Stimulated activated CD4-positive, alpha-beta T cell treated with anti-CD3 and anti-CD28 coated beads, Interleukin-1b, Interleukin-23, amount 100 ng/mL, for 4 hours (primary cell): ENCODE measurements around the gene RIMBP2.

Experiments
- DNase-seq, 2 donors: peaks; one replicate each; pipeline ENCODE4 v3.0.0-alpha.2; 2020; ENCODE audit warnings: low read depth in 2 of 2

The RIMBP2 gene

DNA sequence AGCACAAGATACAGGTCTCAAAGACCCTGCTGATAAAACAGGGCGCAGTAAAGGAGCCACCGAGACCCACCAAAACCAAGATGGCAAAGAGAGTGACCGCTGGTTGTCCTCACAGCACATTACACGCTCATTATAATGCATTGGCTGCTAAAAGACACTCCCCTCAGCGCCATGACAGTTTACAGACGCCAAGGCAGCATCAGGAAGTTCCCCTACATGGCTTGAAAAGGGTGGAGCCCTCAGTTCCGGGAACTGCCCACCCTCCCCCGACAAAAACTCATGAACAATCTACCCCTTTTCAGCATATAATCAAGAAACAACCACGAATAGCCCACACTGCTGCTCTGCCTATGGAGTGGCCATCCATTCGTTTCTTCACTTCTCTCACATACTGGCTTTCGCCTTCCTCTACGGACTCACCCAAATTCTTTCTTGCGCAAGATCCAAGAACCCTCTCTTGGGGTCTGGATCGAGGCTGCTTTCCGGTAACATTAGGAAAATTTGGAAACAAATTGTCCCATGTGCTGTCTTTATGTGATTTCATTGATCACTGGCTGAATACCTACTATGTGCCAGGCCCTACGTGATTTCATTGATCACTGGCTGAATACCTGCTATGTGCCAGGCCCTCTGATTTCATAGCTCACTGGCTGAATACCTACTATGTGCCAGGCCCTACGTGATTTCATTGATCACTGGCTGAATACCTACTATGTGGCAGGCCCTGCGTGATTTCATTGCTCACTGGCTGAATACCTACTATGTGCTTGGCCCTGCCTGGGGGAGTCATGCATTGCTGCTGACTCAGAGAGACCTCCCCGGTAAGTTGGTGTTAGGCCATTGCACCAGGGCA is 252.1 kb downstream of the RIMBP2 start:
- no peak for DNase-seq

DNA sequence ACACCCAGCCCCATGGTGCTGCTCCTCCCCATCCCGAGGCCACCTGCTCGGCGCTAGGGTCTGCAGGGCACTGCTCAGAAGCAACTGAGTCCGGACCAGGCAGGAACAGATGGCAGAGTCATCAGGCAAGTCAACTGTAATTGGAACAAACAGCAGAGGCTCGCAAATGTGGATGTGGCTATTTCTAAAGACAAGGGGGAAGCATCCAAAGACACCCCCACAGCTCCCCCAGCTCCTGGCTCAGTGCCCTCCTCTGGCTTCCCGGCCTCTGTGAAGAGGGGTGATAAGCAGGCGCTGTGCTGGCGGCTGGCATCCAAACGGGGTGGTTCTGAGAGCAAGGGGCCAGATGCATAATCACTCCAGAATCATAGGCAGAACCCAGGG is 252.8 kb downstream of the RIMBP2 start:
- DNase-seq, result no peak

DNA sequence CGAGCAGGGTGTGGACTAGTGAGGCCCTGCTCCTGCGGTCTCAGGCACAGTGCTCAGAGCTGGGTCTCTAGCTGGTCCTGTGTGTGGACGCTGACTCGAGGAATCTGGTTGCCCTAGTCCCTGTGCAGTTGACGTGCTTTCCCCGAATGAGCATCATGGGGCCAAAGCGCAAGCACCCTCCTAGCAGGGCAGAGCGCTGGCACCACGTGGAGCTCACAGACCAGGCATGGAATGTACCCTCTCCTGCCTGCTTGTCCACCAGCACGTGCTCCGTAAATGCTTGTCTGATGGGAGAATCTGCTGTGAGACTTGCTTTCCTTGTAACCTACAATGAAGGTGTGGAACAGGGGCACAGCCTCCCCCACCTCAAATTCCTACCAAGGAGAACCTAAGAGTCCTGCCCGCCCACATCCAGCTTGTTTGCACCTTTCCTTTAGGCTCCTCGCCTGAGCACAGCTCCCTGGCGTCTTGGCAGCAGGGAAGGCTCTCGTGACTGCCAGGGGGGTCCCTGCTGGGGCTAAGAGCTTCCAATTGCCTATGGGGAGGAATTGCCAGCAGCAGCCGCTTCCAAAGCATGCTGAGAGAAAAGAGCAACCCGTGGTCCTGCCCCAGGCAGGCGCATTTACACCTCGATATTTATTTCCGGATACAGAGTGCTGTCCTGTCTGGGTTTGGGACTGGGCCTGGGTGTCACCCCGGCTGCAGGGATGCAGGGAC is 253.4 kb downstream of the RIMBP2 start:
- DNase-seq, result no peak

DNA sequence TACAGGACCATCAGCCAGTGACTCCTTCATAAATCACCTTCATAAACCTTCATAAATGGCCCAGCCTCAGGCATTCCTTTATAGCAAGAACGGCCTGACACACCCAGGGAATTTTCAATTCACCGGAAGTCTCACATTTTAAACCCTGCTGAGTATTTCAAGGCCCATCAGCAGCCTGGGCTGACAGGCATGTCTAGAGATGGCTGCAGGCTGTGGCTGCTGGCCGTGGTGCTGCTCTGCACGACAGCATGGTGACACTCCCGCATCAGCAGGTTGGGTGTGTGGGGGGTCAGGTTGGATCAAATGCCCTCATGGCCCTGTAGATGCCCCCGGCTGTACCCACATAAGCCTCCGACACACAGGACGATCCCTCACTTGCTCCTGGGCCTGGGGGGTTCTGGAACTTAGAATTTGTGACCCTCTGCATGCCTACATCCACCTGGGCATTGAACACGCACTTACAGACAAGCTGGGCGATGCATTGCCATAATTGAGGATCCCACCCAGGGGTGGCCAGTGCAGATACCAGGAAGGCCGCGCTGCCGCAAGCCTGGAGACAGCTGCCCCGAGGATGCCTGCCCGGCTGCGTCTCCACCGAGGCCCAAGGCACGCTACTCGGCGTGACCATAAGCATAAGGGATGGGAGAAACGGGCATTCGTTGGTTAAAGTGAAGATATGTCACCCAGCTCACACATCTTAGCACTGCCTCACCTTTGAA is 254.1 kb downstream of the RIMBP2 start:
- DNase-seq, result no peak

DNA sequence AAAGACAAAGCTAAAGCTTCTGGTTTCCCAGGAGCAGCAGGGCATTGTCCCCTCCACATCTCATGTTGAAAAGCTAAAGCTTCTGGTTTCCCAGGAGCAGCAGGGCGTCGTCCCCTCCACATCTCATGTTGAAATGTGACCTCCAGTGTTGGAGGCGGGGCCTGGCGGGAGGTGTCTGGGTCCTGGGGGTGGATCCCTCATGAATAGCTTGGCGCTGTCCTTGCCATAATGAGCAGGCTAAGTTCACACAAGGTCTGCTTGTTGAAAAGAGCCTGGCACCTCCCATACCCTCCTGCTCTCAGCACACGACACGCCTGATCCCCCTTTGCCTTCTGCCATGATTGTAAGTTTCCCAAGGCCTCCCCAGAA is 254.7 kb downstream of the RIMBP2 start:
- no peak for DNase-seq

DNA sequence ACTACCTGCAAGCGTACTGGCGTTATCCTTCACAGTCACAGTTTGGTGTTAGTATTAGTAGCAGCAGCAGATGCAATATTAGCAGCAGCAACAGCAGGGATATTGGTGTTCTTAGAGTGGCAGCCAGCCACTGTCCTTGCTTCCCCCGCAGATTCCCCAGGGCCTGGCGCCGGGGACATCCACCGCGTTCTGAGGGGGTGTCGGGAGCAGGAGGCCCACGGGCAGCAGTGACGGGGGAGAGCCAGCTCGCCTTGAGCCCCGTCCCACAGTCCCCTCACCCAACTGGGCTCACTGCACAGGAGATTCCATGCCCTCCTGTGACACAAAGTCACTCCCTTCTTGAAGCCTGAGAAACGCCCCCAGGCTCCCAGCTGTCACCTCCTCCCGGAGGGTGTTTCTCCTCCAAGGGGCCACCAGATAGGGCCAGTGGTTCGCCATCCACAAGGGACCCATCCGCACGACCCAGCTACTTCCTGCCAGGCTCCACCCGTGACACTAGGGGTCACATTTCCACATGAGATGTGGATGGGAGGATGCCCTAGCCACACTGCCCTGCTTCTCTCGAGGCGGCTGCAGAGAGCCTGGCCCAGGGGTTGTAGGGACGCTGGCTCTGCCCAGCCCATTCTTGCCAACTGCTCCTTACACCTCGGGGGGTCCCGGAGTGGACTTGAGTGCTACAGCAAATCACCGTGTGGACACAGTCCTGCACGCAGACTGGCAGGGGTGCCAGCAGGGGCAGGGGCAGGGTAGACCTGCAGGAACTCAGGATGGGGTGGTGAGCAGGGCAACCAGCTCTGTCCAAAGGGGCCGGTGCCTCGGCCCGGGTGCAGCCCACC is 255.3 kb downstream of the RIMBP2 start:
- no peak for DNase-seq

DNA sequence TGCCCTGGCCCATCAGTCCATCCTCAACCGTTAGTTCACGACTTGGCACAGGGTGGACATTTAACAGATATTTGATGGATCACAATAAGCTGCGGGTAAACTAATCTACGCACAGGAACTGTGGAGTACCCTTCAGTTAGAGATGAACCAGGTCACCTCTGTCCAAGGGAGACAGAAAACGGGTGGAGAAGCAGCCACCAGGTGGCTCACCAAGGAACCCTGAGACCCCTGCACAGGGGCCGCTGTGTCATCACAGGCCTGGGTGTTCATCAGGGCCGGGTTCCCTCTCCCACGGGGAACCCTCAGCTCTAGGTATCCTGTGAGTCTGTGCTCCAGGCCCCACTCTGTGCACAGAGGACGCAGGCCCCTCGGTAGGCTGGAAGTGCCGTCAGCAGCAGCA is 256.2 kb downstream of the RIMBP2 start:
- DNase-seq, result no peak

DNA sequence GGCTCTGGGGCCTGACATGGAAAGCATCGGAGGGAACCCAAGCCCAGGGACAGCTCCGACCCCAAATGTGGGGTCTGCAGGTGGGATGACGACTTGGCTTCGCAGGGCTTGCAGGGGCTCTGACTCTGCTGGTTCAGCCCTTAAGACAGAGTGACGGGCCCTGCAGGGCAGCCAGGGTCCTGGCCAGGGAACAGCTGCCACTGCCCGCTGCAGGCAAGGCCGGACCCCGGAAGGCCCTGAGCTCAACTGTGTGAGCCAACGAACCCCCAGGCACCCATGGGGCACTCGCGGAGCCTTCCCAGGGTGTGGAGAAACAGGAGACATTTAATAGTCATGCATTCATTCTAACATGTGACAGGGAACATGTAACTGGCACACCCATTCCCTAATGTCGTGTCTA is 257.8 kb downstream of the RIMBP2 start:
- DNase-seq, result no peak

DNA sequence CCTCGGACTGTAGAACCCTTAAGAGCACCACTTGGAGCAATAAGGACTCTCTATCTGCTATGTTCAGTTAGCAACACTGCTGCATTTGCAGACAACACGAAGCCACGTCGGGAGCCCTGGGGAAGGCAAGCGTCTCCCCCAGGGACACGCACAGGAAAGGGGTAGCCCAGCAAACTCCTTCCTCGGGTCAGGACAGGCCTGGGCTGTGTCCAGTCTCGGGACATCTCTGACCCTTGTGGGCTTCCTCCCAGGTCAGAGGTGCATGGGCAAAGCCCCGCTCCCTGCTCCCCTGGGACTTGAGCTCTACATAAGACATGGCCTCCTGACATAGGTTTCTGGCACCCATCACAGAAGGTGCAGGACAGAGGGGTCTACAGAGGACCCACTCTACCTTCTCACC is 258.9 kb downstream of the RIMBP2 start:
- DNase-seq, result no peak

DNA sequence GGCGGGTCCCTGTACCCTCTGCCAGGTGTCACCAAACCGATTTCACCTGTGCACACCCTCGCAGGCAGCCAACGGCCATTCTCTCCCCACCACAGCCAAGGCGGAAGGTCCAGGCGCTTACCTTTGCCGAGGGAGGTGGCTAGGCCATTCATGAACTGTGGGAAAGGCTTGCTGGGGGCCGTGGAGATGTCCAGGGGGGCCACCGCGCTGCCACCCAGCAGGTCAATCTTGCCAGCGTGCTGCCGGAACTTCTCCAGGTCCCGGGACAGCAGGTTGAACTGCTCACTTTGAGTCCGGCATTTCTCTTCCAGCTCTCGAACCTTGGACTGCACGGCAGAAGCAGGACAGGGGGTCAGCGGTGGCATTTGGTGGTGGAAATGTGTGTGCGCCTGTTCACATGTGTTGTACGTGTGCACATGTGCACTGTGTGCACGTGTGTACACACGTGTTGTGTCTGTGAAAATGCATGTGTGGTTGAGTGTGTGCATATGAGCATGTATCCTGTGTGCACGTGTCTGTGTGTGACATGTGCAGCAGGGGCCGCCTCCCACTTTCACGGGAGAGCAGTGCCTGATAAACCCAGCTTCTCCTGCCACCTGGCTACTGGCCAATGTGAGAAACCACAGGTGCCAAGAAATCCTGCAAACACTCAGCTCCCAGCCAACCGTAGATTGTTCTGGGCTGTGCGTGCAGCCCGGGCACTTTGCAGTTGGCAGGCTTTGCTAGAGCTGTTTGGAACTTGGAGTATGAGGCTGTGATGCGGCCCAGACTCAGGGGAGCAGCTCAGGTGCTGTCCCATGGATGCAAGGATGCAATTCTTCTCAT is 259.5 kb downstream of the RIMBP2 start:
- no peak for DNase-seq

DNA sequence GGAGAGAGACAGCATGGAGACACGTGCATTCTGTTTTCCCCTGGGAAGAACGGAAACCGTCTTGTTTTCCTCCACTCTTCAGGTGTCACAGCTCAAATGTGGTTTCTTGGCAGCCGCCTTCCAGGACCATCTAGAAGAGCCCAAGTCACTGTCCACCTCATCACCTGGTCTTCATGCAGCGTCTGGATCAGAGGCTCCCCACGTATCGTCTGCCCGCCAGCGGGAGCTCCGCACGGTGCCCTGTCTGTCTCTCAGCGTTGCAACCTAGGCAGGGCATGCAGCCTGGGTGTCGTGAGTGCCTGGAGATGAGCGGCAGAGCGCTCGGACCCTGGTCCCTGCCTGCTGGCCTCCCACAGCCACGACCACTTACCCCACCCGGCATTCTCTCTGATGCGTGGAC is 260.9 kb downstream of the RIMBP2 start:
- no peak for DNase-seq

DNA sequence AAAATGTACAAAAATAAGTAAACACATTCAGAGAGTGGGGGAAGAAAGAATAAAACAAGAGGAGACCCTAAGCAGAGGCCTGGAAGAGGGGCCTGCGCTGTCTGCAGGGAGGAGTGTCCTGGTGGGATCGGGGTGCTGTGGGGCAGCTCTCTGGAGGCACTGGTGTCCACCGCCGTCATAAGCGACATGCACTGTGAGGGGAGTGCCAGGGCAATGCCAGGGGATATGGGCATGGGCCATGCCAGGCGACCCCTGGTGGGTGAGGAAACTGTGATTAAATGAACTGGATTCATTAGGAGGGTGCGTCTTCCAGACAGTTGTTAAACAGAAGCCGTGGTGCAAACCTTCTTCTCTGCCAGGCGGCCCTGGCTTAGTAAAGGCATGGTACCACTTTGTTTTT is 261.8 kb downstream of the RIMBP2 start:
- no peak for DNase-seq

DNA sequence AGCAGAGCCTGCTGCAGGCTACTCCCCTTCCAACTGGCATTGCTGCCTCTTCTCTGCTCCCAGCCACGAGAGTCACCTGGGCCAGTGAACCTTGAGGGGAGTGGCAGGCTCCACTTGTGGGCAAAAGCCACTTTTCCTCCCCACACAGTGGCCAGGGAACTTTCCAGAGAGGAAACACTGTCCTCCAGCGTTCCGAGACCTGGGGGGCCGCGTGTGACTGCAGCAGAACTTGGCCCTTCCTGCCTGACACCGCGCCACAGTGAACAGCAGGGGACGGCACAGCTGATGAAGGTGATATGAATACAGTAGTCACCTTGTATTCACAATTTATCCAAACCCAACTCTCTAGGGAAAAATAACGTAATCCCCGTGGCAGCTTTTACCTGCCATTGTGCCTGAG is 263.6 kb downstream of the RIMBP2 start:
- DNase-seq, result no peak

DNA sequence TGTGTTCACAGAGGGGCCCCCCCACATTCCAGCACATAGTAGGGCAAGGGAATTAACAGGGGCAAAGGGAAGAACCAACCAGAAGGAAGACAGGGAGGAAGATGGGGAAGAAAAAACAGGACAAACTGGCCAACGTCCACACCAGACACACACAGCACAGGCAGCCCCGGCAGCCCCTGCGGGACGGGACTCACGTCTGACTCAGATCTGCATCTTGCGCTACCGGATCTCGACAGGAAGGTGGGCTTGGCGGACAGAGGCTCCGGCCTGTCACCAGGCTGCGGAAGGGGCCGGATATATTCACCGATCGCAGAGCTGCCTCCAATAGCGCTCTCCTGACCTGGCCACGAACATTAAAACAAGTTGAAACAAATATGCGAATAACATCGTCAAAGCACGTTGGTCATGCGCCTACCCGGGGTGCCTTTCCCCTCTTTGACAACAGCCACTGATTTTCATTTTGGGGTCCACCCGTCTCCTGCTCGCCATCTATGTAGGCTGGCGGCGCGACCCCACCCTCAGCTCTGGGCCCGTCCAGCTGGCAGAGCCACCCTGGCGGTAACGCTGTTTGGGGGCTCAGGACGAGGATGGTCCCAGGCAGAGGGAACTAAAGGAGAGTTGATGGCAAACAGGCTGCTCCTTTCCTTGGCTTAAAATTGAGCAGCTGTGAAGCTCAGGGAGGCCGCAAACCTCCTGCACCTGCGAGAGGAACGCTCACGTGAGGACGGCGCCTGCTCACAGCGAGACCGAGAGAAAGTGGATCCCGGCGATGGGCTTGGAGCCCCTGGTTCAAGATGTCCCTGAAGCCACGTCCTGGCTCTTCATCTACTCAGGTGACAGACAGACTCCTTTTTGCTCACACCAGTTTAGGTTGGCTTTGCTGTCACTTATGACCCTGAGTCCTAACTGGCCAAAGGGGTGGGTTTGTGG is 264.8 kb downstream of the RIMBP2 start:
- DNase-seq, result no peak

DNA sequence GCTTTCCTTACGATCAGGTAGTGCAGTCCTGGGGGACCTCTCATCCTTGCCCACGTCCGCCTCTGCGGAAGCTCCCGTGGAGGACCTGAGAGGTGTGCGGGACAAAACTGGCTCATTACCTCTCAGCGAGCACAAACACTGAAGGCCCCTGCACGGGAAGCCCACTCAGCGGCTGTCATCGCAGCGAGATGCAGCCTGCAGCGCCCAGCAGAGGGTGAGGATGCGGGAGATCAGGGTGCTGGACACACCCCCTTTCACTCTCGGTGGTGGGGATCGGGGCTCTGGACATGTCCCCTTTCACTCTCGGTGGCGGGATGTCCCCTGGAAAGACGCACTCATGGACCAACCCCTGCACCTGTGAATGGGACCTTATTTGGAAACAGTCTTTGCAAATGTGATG is 266.8 kb downstream of the RIMBP2 start:
- DNase-seq, result no peak

DNA sequence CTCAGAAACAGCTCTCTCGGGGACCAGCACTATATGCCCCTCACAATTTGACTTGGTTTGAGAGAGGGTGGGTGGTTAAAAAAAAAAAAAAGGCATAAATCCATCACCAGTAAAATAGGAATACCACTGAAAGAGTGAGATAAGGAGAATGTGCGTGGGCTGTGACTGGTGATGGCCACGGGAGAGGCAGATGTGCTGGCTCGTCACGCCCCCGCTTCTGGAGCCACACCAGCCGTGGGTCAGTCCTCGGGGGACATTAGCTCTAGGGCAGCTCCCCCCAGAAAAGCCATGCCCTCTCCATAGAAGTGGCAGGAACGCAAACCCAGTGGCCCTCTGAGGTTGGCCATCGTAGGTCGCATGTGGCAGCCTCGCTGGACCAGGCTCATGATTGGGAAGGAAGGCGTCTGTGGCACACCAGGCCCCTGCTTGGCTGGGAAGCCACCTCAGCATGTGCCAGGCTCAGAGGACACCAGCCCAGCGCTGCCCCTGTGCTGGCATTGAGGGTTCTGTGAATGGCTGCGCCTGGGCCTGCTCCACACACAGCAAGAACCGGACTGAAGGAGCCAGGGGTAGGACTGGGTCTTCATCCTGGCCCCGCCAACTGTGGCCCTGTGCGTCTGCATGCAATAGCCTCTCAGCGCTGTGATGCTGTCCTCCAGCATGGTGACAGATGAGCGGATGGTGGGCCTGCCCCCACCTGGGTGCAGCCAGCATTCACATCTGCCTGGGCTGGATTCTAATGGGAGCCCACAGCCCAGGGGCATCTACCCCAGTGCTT is 267.9 kb downstream of the RIMBP2 start:
- no peak for DNase-seq

DNA sequence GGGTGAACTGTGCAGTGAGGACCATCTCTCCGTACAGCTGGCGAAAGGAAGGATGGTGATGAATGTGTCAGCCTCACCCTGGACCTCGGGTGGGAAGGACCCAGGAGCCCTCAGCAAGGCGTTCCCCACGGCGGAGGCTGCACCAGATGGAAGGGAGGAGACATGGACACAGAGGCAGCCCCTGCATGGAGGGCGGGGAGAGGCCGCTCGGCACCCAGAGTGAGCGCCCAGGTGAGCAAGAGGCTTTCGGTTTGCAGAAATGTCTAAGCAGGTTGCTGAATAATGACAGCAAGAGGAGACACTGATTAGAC is 268.5 kb downstream of the RIMBP2 start:
- DNase-seq, result no peak

DNA sequence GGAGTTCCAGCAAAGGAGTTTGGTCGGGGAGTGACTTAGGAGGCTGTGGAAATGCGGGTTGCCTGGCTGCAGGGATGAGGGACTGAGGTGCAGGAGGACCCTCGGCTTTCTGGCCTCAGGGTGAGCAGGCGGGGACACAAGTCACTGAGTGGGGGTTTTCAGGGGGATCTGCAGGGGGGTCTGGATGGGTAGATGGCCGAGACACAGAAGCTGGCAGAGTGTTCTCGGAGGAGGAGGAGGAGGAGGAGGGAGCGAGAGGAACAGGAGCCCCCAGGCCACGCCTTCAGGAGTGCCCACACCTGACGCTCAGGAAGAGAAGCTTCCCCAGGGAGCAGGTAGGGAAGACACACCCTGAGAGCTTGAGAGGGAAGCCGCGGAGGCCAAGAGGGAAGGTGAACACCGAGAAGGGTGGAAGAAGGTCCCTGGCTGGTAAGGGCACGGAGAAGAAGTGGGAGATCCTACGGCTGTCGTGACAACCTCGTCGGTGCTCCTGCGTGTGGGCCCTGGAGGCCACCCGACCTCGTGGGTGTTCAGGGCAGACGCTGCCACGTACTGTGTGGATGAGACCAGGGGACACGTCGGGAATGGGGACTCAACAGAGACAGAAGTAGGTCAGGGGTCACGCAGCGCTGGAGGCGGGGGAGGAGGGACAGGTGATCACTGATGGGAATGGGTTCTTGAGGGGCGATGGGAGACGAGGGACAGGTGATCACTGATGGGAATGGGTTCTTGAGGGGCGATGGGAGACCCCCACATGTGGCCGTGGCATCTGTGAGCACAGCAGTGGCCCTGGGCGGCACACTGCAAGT is 269.0 kb downstream of the RIMBP2 start:
- no peak for DNase-seq
